ENCODE data around the gene REL.

REL gene

GRCh38 chr2:60844105-60844504 is 37.3 kb upstream of the REL start:
- H3K9me3 ChIP-seq (ENCODE audit: control insufficient read depth, low read length) = no peaks in the 10 kb centered on the region
- H3K4me1 ChIP-seq (ENCODE audit: control insufficient read depth, insufficient read depth, low read length) = no peaks in the 10 kb centered on the region
- no peaks in the 10 kb centered on the region for H3K27me3 ChIP-seq (ENCODE audit: control insufficient read depth, insufficient read depth, low read length, poor library complexity, severe bottlenecking)
- H3K36me3 ChIP-seq (ENCODE audit: control insufficient read depth, insufficient read depth, low read length) = no peaks in the 10 kb centered on the region
- no peak overlapping the region for H3K27ac ChIP-seq (ENCODE audit: insufficient read depth, low read depth, low read length, poor library complexity, severe bottlenecking)
- WGBS, 2 experiments = 92 to 100% methylated on average over 1 to 2 of the region's 2 CpGs
- no peak overlapping the region for H3K4me3 ChIP-seq (ENCODE audit: insufficient read depth, low read depth, low read length)

- no peak overlapping the region for H3K4me3 ChIP-seq (ENCODE audit: insufficient read depth, low read depth, low read length)
- no peaks in the 10 kb centered on the region for H3K27me3 ChIP-seq (ENCODE audit: control insufficient read depth, insufficient read depth, low read length, poor library complexity, severe bottlenecking)
- no peaks in the 10 kb centered on the region for H3K36me3 ChIP-seq (ENCODE audit: control insufficient read depth, insufficient read depth, low read length)
- no peaks in the 10 kb centered on the region for H3K9me3 ChIP-seq (ENCODE audit: control insufficient read depth, low read length)
- WGBS, 2 experiments = 83 to 87% methylated on average over 6 of the region's 6 CpGs
- no peak overlapping the region for H3K27ac ChIP-seq (ENCODE audit: insufficient read depth, low read depth, low read length, poor library complexity, severe bottlenecking)
- no peaks in the 10 kb centered on the region for H3K4me1 ChIP-seq (ENCODE audit: control insufficient read depth, insufficient read depth, low read length)
These were observed 33.5 kb upstream of the REL start for GRCh38 chr2:60847854-60848253.

- Histone ChIP-seq H3K9me3 (ENCODE audit: control insufficient read depth, low read length) (no peaks in the 10 kb centered on the region), H3K27ac (ENCODE audit: insufficient read depth, low read depth, low read length, poor library complexity, severe bottlenecking) (no peak overlapping the region), H3K4me3 (ENCODE audit: insufficient read depth, low read depth, low read length) (no peak overlapping the region), H3K4me1 (ENCODE audit: control insufficient read depth, insufficient read depth, low read length) (no peaks in the 10 kb centered on the region), H3K36me3 (ENCODE audit: control insufficient read depth, insufficient read depth, low read length) (no peaks in the 10 kb centered on the region), H3K27me3 (ENCODE audit: control insufficient read depth, insufficient read depth, low read length, poor library complexity, severe bottlenecking) (no peaks in the 10 kb centered on the region)
- WGBS, 2 experiments = 83 to 93% methylated on average over 3 of the region's 3 CpGs
These were observed 32.2 kb upstream of the REL start for GRCh38 chr2:60849187-60849586.

GRCh38 chr2:60852282-60852860 is 29.0 kb upstream of the REL start:
- Histone ChIP-seq H3K4me1 (ENCODE audit: control insufficient read depth, insufficient read depth, low read length) (no peaks in the 10 kb centered on the region), H3K4me3 (ENCODE audit: insufficient read depth, low read depth, low read length) (no peak overlapping the region), H3K9me3 (ENCODE audit: control insufficient read depth, low read length) (no peaks in the 10 kb centered on the region), H3K27ac (ENCODE audit: insufficient read depth, low read depth, low read length, poor library complexity, severe bottlenecking) (no peak overlapping the region), H3K36me3 (ENCODE audit: control insufficient read depth, insufficient read depth, low read length) (no peaks in the 10 kb centered on the region), H3K27me3 (ENCODE audit: control insufficient read depth, insufficient read depth, low read length, poor library complexity, severe bottlenecking) (no peaks in the 10 kb centered on the region)
- 91 to 96% methylated on average over 7 to 8 of the region's 8 CpGs for WGBS, 2 experiments

- no peaks in the 10 kb centered on the region for H3K27me3 ChIP-seq (ENCODE audit: control insufficient read depth, insufficient read depth, low read length, poor library complexity, severe bottlenecking)
- WGBS, 2 experiments = 92 to 94% methylated on average over 2 of the region's 2 CpGs
- H3K4me1 ChIP-seq (ENCODE audit: control insufficient read depth, insufficient read depth, low read length) = no peaks in the 10 kb centered on the region
- H3K36me3 ChIP-seq (ENCODE audit: control insufficient read depth, insufficient read depth, low read length) = no peaks in the 10 kb centered on the region
- H3K4me3 ChIP-seq (ENCODE audit: insufficient read depth, low read depth, low read length) = no peak overlapping the region
- H3K27ac ChIP-seq (ENCODE audit: insufficient read depth, low read depth, low read length, poor library complexity, severe bottlenecking) = no peak overlapping the region
- H3K9me3 ChIP-seq (ENCODE audit: control insufficient read depth, low read length) = no peaks in the 10 kb centered on the region
These were observed 27.8 kb upstream of the REL start for GRCh38 chr2:60853531-60853930.

GRCh38 chr2:60855989-60856669 is 25.2 kb upstream of the REL start:
- Histone ChIP-seq H3K27me3 (ENCODE audit: control insufficient read depth, insufficient read depth, low read length, poor library complexity, severe bottlenecking) (no peaks in the 10 kb centered on the region), H3K27ac (ENCODE audit: insufficient read depth, low read depth, low read length, poor library complexity, severe bottlenecking) (no peak overlapping the region), H3K9me3 (ENCODE audit: control insufficient read depth, low read length) (no peaks in the 10 kb centered on the region), H3K36me3 (ENCODE audit: control insufficient read depth, insufficient read depth, low read length) (no peaks in the 10 kb centered on the region), H3K4me3 (ENCODE audit: insufficient read depth, low read depth, low read length) (no peak overlapping the region), H3K4me1 (ENCODE audit: control insufficient read depth, insufficient read depth, low read length) (no peaks in the 10 kb centered on the region)
- 72 to 91% methylated on average over 3 to 4 of the region's 5 CpGs for WGBS, 2 experiments

- H3K4me1 ChIP-seq (ENCODE audit: control insufficient read depth, insufficient read depth, low read length) = no peaks in the 10 kb centered on the region
- 93 to 98% methylated on average over 4 of the region's 4 CpGs for WGBS, 2 experiments
- H3K36me3 ChIP-seq (ENCODE audit: control insufficient read depth, insufficient read depth, low read length) = no peaks in the 10 kb centered on the region
- no peak overlapping the region for H3K4me3 ChIP-seq (ENCODE audit: insufficient read depth, low read depth, low read length)
- no peaks in the 10 kb centered on the region for H3K9me3 ChIP-seq (ENCODE audit: control insufficient read depth, low read length)
- no peak overlapping the region for H3K27ac ChIP-seq (ENCODE audit: insufficient read depth, low read depth, low read length, poor library complexity, severe bottlenecking)
- no peaks in the 10 kb centered on the region for H3K27me3 ChIP-seq (ENCODE audit: control insufficient read depth, insufficient read depth, low read length, poor library complexity, severe bottlenecking)
These were observed 24.3 kb upstream of the REL start for GRCh38 chr2:60857056-60857455.

GRCh38 chr2:60858897-60859311 is 22.5 kb upstream of the REL start:
- no peaks in the 10 kb centered on the region for H3K27me3 ChIP-seq (ENCODE audit: control insufficient read depth, insufficient read depth, low read length, poor library complexity, severe bottlenecking)
- H3K9me3 ChIP-seq (ENCODE audit: control insufficient read depth, low read length) = no peaks in the 10 kb centered on the region
- no peak overlapping the region for H3K4me3 ChIP-seq (ENCODE audit: insufficient read depth, low read depth, low read length)
- H3K36me3 ChIP-seq (ENCODE audit: control insufficient read depth, insufficient read depth, low read length) = no peaks in the 10 kb centered on the region
- 96 to 98% methylated on average over 3 of the region's 3 CpGs for WGBS, 2 experiments
- H3K4me1 ChIP-seq (ENCODE audit: control insufficient read depth, insufficient read depth, low read length) = no peaks in the 10 kb centered on the region
- H3K27ac ChIP-seq (ENCODE audit: insufficient read depth, low read depth, low read length, poor library complexity, severe bottlenecking) = no peak overlapping the region

GRCh38 chr2:60861736-60862135 is 19.6 kb upstream of the REL start:
- no peaks in the 10 kb centered on the region for H3K9me3 ChIP-seq (ENCODE audit: control insufficient read depth, low read length)
- no peak overlapping the region for H3K27ac ChIP-seq (ENCODE audit: insufficient read depth, low read depth, low read length, poor library complexity, severe bottlenecking)
- H3K36me3 ChIP-seq (ENCODE audit: control insufficient read depth, insufficient read depth, low read length) = no peaks in the 10 kb centered on the region
- no peaks in the 10 kb centered on the region for H3K4me1 ChIP-seq (ENCODE audit: control insufficient read depth, insufficient read depth, low read length)
- H3K4me3 ChIP-seq (ENCODE audit: insufficient read depth, low read depth, low read length) = no peak overlapping the region
- H3K27me3 ChIP-seq (ENCODE audit: control insufficient read depth, insufficient read depth, low read length, poor library complexity, severe bottlenecking) = no peaks in the 10 kb centered on the region
- whole genome bisulfite sequencing, 2 experiments = 91 to 99% methylated on average over 5 of the region's 5 CpGs

GRCh38 chr2:60862642-60863041 is 18.7 kb upstream of the REL start:
- Histone ChIP-seq H3K4me3 (ENCODE audit: insufficient read depth, low read depth, low read length) (no peak overlapping the region), H3K9me3 (ENCODE audit: control insufficient read depth, low read length) (no peaks in the 10 kb centered on the region), H3K27me3 (ENCODE audit: control insufficient read depth, insufficient read depth, low read length, poor library complexity, severe bottlenecking) (no peaks in the 10 kb centered on the region), H3K36me3 (ENCODE audit: control insufficient read depth, insufficient read depth, low read length) (no peaks in the 10 kb centered on the region), H3K4me1 (ENCODE audit: control insufficient read depth, insufficient read depth, low read length) (no peaks in the 10 kb centered on the region), H3K27ac (ENCODE audit: insufficient read depth, low read depth, low read length, poor library complexity, severe bottlenecking) (no peak overlapping the region)
- WGBS, 2 experiments = 86 to 92% methylated on average over 1 of the region's 1 CpG
